Smooth muscle cell (in vitro differentiated cells): Measurements from ENCODE around the gene AGPAT1. TPM values are rescaled to one million over a fixed set of nuclear protein-coding genes. Genes with fewer than 3 reads are reported as not detected.
A peak's percentile ranks its signal among the peaks of the same experiment; 100 is the strongest.

Experiments used
- DNase-seq: peaks from one replicate; lab custom pipeline; 2025; ENCODE audit not compliant: unreplicated experiment; lab: John Stamatoyannopoulos, UW
- H2AFZ ChIP-seq: fragments of 200-600 bp; sonication (generic); 2 replicates; pipeline ENCODE4 v1.6.0; 2016; ENCODE audit warnings: antibody characterized with exemption, low read depth, mild to moderate bottlenecking
- H3F3A ChIP-seq: fragments of 200-600 bp; sonication (generic); 2 replicates; pipeline ENCODE4 v1.6.0; 2017; ENCODE audit warnings: antibody characterized with exemption, low read depth
- H3K27ac ChIP-seq: fragments of 200-600 bp; sonication (generic); 2 replicates; pipeline ENCODE4 v1.5.1; 2016; ENCODE audit warnings: low read depth, mild to moderate bottlenecking
- H3K27me3 ChIP-seq: fragments of 200-600 bp; sonication (generic); 2 replicates; pipeline ENCODE4 v1.6.1; 2016; ENCODE audit warnings: low read depth, mild to moderate bottlenecking
- H3K36me3 ChIP-seq: fragments of 200-600 bp; sonication (generic); 2 replicates; pipeline ENCODE4 v1.5.1; 2016; ENCODE audit warnings: low read depth
- H3K4me1 ChIP-seq: fragments of 200-600 bp; sonication (generic); 2 replicates; pipeline ENCODE4 v1.5.1; 2016; ENCODE audit warnings: low read depth
- H3K4me2 ChIP-seq: fragments of 200-600 bp; sonication (generic); 2 replicates; pipeline ENCODE4 v1.6.0; 2016; ENCODE audit warnings: mild to moderate bottlenecking
- H3K4me3 ChIP-seq: fragments of 200-600 bp; sonication (generic); 2 replicates; pipeline ENCODE4 v1.5.1; 2016; ENCODE audit warnings: mild to moderate bottlenecking
- H3K79me2 ChIP-seq: fragments of 200-600 bp; sonication (generic); 2 replicates; pipeline ENCODE4 v1.6.0; 2016; ENCODE audit warnings: low read depth, mild to moderate bottlenecking
- H3K9ac ChIP-seq: fragments of 200-600 bp; sonication (generic); 2 replicates; pipeline ENCODE4 v1.6.0; 2016; ENCODE audit warnings: low read depth
- H3K9me3 ChIP-seq: fragments of 200-600 bp; sonication (generic); replicated peaks from 2 replicates; pipeline ENCODE4 v1.5.1; 2016; ENCODE audit warnings: low read depth
- H4K20me1 ChIP-seq: fragments of 200-600 bp; sonication (generic); 2 replicates; pipeline ENCODE4 v1.6.0; 2016; ENCODE audit warnings: low read depth
- CTCF ChIP-seq: fragments of 200-600 bp; sonication (generic); IDR thresholded peaks from 2 replicates; pipeline ENCODE4 v1.5.1; 2017; ENCODE audit warnings: borderline replicate concordance, mild to moderate bottlenecking, antibody characterized with exemption; ENCODE audit not compliant: insufficient read depth, poor library complexity, severe bottlenecking
- WGBS: methylation state at CpG from one replicate; pipeline ENCODE4 v1.1.7; 2016; ENCODE audit warnings: low lambda C conversion rate; 5-methylcytosine and 5-hydroxymethylcytosine counted together
- polyA plus RNA-seq: library from polyadenylated mRNA; unstranded; fragments of >200 nt; fragmentation: Nextera tagmentation; extraction: Ambion mirVana; gene quantifications from 2 replicates; pipeline ENCODE4 v1.2.1, GENCODE V29; 2016
- total RNA-seq: library from RNA; depleted of rRNA; stranded (reverse); fragments of >200 nt; gene quantifications from 2 replicates; pipeline ENCODE4 v1.2.3, GENCODE V29; 2014

AGPAT1 gene
- total and polyA plus RNA-seq, 2 experiments from 2014 or later, result 52.4 to 71.1 TPM

DNA sequence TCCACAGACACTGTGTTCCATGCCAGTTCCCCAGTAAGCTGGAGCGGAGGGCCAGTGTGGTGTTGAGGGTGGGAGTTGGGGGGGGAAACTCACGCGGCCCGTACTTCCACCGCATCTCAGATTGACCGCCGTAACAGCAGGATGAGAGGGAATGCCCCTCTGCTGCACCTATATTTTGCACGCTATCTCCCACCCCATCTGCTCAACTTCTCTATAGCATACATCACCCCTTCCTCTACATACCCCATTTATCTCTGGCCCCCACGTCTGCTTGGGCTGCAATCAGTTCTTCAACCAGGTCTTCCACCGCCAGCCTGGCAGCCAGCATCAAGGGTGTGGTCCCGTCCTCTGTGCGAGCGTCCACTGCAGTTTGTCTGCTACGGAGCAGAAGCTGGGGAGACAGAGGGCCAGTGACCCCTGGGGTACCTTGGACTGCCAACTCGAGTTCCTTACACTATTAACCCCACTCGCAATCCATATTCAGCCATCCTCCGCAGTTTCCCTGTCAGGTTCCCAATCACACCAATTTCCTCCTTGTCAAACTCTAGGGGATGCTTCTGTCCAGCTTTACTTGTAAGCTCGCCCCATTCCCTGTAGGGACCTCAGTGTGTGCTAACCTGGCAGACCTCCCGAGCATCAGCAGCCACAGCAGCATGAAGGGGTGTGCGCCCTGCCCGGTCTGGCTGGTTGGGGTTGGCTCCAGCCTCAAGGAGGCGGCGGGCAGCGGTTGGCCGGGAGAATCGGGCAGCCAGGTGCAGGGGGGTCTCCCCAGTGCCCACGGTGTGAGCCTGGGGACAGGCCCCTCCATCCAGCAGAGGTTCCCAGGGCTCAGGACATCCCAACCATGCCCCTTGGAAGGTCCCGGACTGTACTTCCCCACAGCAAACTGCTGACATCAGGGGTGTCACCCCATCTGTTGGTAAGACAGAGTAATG is 21.1 kb upstream of the AGPAT1 start:
- H3K79me2 ChIP-seq, result no peaks in the 10 kb centered on the region
- no peaks in the 10 kb centered on the region for H4K20me1 ChIP-seq
- no peaks in the 10 kb centered on the region for H3K9me3 ChIP-seq
- H3K27ac ChIP-seq, result peak overlapping the region; percentile 99
- DNase-seq, result no peak
- peak overlapping the region; percentile 73 for H3K4me3 ChIP-seq
- H2AFZ ChIP-seq, result no peak overlapping the region
- TF ChIP-seq CTCF, result no peak
- no peaks in the 10 kb centered on the region for H3K36me3 ChIP-seq
- no peaks in the 10 kb centered on the region for H3K27me3 ChIP-seq
- 68% methylated on average over 26 of the region's 28 CpGs for WGBS
- peaks cover 18% of the 10 kb centered on the region for H3K4me1 ChIP-seq
- H3K9ac ChIP-seq, result peak overlapping the region; percentile 97
- peaks cover 23% of the 10 kb centered on the region for H3F3A ChIP-seq
- H3K4me2 ChIP-seq, result peak overlapping the region; percentile 86

DNA sequence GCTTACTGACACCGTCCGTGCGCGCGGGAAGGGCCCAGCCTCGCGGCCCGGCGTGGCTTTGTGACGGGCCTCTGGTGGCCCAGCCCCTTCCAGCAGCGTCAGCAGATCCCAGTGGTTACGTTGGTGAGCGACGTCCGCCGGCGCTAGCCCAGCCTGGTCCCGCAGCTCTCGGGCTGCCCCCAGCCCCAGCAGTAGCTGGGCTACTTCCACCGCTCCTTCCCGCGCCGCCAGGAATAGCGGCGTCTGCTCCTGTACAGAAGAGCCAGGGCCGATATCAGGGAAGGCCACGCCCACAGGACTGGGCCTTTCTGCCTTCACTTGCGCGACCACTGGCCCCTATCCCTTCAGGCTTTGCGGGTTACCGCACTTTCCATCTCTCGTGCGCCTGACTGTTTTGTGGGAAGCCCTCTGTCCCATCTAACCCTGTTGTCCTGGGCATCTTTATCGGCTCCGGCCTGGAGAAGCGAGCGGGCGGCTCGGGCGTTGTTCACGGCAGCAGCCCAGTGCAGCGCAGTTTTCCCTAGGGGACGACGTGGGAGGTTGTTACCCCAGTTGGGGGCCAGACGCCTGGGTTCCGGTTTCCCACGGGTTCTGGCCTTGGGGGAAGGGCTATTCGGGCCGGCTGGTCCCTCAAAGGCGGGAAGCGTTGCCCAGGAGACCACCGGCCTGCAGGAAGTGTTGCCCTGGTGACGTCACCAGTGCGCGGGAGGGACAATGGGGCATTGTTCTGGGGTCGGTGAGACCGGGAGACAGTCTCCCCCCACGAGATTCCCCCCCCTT is 20.2 kb upstream of the AGPAT1 start:
- peak overlapping the region; percentile 97 for H3K9ac ChIP-seq
- H3K9me3 ChIP-seq, result no peaks in the 10 kb centered on the region
- peak; percentile 84 for DNase-seq
- peak overlapping the region; percentile 86 for H3K4me2 ChIP-seq
- peak overlapping the region; percentile 73 for H3K4me3 ChIP-seq
- no peaks in the 10 kb centered on the region for H3K27me3 ChIP-seq
- H3K27ac ChIP-seq, result peak overlapping the region; percentile 99
- no peak for TF ChIP-seq CTCF
- H3K79me2 ChIP-seq, result no peaks in the 10 kb centered on the region
- H3K4me1 ChIP-seq, result peaks cover 25% of the 10 kb centered on the region
- H4K20me1 ChIP-seq, result no peaks in the 10 kb centered on the region
- H3K36me3 ChIP-seq, result no peaks in the 10 kb centered on the region
- WGBS, result under 1% methylated on average over 58 of the region's 58 CpGs
- H3F3A ChIP-seq, result peaks cover 23% of the 10 kb centered on the region
- H2AFZ ChIP-seq, result peak overlapping the region; percentile 57

DNA sequence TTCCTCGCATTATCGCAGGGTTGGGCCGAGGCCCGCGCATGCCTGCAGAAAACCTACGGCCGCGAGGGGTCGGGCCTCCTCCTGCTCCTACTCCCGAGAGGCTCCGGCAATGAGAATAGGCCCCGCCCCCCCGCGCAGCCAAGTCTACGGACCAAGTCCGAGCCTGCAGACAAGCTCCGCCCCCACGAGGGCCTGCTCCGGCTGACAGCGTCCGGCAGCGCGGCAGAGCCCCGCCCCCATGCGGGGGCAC is 19.7 kb upstream of the AGPAT1 start:
- WGBS, result under 1% methylated on average over 25 of the region's 25 CpGs
- peak overlapping the region; percentile 99 for H3K27ac ChIP-seq

More for the DNA sequence above, 19.7 kb upstream of the AGPAT1 start:
- Histone ChIP-seq H3K27me3 (no peaks in the 10 kb centered on the region), H3K4me1 (peaks cover 30% of the 10 kb centered on the region), H3K9me3 (no peaks in the 10 kb centered on the region), H3K79me2 (no peaks in the 10 kb centered on the region), H3K9ac (no peak overlapping the region), H3F3A (peaks cover 23% of the 10 kb centered on the region), H4K20me1 (no peaks in the 10 kb centered on the region), H3K4me2 (peak overlapping the region; percentile 86), H3K36me3 (no peaks in the 10 kb centered on the region), H2AFZ (no peak overlapping the region), H3K4me3 (peak overlapping the region; percentile 73)
- DNase-seq, result peak; percentile 100
- TF ChIP-seq CTCF, result no peak
